Stimulated activated CD8-positive, alpha-beta memory T cell treated with anti-CD3 and anti-CD28 coated beads, Interleukin-15, amount 100 ng/mL, for 1 hour (primary cell): Measurements from ENCODE around the gene CTNNA3.

Experiments
- DNase-seq: peaks from one replicate; pipeline ENCODE4 v3.0.0-alpha.2; 2020; ENCODE audit warnings: low read depth

Gene CTNNA3

DNA sequence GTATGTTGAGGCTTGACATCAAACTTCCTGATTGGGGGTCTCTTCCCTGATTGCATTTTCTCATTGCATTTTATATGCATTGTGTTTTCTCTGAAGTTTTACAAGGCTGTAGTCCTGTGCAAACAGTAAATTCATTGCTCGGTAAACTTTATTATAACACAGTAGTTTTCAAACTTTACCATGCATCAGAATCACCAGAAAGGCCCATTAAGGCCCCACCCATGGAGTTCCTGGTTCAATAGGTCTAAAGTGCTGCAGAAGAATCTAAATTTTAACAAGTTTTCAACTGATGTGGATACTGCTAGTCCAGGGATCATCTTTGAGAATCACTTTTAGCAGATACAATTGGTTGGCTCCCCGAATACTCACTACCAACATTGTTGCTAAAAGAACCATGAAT is 1404.9 kb downstream of the CTNNA3 start:
- DNase-seq, result no peak

DNA sequence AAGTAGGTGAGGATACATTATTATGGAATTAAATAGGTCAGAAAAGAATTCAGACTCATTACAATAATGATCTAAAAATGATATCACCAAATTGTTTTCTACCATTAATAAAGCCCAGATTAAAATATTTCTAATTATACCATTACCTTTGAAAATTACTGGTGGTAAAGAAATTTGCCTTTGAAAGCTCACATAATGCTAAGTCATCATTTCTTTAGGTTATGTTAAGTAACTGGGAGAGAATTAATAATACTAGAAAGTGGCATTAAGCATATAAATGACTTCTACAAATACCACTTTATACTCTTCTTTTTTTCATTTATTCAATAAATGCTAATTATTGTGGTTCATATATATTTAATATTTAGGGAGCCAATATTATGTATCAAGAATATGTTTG is 1411.4 kb downstream of the CTNNA3 start:
- DNase-seq, result no peak

DNA sequence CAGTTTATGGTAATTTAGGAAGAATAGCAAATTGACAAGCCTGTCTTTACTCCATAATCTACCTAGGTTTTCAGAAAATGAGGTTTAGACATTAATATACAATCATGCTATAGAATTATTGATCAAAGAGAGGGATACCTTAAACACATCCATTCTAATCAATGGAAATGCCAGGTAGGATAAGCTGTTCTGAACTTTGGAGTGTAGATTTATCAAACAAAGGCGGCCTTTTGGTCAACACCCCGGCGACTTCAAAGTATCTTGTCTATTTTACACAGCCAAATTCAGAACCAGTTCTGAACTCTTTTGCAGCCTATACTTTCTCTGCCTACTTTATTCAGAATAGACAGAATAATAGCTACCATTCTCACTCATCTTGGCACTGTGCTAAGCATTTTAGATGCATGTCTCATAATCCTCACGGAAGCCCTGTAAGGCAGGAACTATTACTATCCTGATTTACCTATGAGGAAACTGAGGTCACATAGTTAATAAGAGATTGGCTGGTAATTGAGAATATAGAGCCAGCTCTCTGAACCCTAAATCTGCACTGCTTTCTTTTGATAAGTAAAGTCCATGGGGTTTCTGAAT is 1412.0 kb downstream of the CTNNA3 start:
- no peak for DNase-seq

DNA sequence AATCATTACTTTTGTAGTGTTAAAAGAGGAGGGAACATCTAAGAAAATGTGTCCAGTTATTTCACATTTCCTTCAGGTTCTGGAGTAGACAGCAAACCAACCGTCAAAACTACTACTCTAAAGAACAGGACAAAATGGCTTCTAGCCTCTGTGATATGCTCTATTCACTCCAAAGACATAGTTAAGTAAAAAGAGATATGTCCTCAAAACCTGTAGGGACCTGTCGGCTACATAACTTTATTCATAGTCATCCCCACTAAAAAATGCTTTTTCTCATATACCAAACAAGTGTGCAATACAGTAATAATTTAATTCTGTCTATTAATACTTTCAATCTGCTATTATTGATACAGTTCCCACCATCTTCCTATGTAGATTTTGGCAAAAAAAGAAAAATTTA is 1412.9 kb downstream of the CTNNA3 start:
- no peak for DNase-seq

DNA sequence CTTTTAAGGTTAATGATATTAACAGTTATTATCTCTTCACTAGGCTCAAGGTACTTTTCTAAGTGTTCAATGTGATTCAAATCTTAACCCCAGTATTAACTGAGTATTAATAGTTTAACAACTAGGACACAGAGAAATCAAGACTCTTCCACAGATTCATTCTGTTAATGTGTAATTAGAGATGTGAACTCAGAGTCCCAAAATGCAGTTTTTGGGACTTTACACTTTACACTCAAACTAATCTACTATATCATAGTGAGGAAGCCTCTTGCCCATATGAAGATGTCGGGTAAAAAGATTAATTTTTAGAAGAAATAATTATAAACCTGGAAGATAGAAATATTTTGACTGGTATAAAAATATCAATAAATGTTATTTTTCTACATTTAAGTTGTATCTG is 1414.7 kb downstream of the CTNNA3 start:
- no peak for DNase-seq

DNA sequence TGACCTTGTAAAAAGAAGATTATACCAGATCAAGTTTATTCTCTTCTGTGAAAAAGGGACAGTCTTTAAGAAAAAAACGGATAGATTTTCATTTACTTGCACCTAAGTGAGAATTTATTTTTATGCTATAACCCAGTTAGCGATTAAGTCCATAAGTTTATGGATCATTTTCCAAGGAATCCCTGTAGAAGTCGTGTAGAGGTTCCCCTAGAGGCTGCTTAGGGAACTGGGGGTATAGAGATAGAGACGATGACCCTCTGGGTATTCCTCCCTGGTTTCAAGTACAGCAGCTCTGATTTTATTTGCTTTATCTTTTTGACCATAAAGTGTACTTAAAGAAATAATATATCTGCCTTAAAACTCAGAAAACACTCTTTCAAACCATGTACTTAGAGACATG is 1418.5 kb downstream of the CTNNA3 start:
- no peak for DNase-seq

DNA sequence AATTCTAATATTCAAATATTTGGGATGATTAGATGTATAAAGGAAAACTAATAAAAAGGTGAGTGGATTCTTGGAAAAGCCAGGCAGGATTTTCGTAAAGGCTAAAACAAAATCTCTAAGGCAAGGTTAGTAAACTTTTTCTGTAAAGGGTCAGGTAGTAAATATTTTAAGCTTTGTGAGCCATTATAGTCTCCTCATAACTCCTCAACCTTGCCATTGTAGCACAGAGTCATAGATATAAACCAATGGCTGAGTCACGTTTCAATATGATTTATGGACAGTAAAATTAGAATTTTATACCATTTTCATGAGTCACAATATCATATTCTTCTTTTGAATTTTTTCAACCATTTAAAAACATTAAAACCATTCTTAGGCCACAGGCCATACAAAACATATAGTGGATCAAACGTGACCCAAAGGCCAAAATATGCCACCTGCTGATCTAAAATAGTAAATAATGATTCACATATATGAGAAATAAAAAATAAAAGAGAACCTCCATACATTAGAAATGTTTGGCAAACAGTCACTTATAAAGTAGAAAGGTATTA is 1422.0 kb downstream of the CTNNA3 start:
- DNase-seq, result no peak

DNA sequence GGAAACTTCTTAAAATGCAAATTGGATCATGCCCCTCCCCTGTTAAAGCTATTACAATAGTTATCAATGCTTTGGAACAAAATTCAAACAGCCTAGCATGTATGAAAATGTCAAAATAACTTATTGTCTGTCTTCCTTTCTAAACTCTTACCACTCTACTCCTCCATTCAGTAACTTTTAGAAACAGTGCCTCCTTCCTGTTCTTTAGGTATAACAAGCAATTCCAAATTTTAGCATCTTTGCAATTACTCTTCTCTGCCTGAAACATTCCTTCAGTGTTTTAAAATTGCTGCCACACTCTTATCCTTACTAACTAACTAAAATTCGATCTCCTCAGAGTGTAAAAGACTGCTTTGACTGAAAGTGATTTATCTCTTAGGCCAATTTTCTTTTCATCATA is 1430.6 kb downstream of the CTNNA3 start:
- no peak for DNase-seq

DNA sequence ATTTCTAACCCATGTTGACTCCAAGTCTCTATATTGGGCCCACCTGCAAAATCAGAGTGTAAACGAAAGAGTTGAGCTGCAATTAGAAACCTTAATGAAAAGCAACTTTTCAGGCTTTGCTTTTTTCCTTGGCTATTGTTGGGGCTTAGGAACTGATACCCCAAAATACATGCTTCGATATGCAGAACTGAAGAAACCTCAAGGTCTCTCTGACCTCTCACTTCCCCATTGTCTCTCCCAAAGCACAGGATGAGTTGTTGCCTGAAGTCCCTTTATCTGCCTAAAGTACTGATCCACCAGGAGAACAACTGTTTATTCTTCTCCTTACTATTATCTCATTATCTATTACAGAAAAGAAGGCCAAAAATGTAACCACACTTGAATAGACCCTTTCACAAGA is 1436.2 kb downstream of the CTNNA3 start:
- no peak for DNase-seq

DNA sequence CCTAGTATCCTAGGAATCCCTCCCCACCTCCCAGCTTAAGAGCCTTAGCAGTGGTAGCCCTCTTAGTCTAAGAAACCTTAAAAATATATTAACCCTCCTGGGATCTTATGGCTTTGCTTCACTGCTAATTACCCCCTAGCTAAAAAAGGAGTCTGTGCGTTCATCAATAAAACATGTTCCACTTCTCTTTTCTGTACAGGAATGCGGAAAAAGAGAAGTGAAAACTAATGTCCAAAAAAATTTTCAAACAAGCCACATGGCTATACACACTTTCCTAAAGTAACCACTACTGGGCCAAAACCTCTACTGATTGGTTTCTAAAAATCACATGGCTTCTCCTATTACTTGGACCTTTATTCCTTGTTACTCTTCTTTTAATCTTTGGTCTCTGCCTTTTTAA is 1437.3 kb downstream of the CTNNA3 start:
- no peak for DNase-seq

DNA sequence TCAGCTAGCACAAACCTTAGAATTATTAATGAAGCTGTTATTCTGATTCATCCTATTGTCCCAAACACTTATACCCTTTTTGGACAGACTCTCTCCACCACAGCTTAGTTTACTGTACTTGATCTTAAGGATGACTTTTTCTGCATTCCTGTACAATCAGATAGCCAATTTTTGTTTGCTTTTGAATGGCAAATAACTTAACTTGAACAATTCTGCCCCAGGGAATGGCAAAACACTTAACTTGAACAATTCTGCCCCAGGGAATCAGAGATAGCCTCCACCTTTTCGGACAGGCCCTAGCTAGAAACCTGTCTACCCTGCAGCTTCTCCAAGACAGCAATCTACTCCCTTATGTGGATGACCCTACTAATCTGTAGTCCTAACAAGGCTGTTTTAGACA is 1438.2 kb downstream of the CTNNA3 start:
- DNase-seq, result no peak

DNA sequence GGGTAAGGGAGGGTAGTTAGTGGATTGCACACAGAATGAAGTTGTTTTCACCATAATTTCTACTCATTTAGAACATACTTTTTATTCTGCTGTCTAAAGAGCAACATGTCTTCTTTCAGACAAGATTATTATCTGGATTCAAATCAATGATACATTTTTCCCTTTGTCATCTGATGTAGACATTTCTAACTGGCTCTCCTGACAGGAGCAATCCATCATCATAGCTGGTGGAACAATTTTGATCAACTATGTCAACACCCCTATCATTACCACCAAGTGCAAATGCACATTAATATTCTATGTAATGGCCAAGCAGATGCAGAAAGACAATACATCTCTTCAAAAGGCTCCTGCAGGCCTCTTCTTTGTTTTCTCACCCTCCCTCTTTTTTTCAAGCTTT is 1443.0 kb downstream of the CTNNA3 start:
- DNase-seq, result no peak

DNA sequence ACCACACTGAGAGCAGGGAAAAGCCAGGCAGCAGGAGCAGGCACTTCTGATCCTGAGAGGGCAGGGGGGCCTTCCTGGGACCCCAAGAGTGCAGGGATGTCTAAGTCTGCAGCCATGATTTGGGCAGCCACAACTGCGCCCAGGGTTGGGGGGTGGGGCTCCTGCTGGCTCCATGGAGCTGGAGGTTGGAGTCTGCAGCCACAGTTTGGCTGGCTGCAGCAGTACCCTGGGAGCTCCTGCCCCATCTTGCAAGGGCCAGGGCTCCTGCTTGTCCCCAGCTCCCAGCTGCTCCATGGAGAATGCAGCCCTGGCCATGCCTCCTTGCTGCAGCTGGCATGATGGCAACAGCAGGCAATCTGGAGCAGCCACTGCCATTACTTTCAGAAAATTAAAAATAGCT is 1449.8 kb downstream of the CTNNA3 start:
- DNase-seq, result no peak

DNA sequence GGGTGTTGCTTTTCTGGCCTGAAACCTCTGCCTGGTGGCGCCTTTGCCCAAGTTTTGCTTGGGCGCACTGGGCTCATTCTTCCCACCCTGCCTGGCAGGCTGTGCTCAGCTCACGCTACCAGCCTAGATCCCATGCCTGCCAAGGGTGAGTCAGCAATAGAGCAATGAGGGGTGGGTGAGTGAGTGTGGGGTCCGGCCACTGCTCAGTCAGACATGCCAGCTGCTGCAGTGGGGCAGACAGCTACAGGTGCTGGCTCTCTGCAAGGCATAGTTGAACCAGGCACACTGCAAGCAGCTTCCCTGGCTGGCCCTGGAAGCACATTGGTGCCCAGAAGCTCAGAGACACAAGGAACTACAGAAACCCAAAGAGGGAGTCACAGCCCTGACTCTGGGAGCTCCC is 1451.0 kb downstream of the CTNNA3 start:
- no peak for DNase-seq

DNA sequence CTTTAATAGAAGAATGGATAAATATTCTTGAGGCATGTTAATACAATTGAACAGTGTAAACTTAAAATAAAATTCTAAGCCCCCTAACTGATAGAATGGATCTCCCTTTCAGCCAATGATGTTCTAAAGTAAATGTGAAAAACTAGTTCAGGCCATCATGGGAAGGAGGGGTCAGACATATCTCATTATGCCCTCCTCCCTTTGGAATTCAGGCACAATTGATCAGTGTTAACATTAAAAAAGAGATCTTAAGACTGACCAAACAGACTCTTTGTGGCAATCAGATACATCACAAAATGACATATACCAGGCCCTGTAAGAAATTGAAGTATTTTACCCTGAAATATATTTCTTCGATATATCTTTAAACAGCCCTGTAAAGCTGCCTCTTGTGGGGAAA is 1453.1 kb downstream of the CTNNA3 start:
- DNase-seq, result no peak

DNA sequence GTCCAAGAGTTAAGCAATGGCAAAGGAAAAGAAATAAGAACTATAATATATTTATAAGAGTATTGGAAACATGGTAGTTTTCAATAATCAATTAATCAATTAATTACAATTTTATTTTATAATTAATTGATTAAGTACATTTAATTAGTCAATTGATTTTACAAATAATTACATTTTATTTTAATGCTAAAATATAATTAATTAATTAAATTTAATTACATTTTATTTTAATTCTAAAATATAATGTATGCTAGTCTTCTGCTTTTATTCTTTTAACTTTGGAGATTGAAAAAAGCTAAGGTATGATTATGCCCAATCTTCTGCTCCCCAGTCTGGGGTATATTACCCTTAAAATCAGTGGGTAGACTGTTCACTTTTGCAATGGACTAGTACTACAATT is 1456.9 kb downstream of the CTNNA3 start:
- DNase-seq, result no peak

DNA sequence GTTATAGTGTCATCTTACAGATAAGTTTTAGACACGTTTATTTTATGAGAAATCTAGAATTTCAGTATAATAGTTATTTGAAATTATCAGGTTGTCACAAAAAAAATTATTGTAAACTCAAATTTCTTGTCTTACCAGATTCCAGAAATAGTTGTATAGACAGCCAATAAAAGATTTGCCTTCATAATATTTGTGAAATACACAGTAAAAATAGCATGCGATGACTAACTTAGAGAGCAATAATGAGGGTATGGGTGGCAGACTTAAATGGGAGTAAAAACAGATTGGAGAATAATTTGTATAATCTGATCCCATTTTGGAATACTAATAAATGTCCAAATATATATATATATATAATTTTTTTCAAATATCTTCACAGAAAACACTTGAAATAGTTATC is 1457.7 kb downstream of the CTNNA3 start:
- no peak for DNase-seq

DNA sequence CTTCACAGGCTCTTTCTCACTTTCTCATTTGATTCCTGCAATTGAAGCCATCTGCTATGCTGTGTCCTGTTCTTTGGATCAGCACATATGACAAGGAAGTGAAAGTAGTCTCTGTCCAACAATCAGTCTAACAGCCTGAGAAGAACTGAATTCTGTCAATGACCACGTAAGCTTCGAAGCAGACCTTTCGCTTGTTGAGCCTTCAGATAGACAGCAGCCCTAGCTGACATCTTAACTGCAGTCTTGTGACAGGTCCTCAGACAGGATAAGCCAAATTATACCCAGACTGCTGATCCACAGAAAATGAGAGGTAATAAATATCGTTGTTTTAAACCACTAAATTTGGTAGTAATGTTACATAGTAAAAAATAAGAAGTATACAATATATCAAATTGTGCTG is 1461.1 kb downstream of the CTNNA3 start:
- DNase-seq, result no peak

DNA sequence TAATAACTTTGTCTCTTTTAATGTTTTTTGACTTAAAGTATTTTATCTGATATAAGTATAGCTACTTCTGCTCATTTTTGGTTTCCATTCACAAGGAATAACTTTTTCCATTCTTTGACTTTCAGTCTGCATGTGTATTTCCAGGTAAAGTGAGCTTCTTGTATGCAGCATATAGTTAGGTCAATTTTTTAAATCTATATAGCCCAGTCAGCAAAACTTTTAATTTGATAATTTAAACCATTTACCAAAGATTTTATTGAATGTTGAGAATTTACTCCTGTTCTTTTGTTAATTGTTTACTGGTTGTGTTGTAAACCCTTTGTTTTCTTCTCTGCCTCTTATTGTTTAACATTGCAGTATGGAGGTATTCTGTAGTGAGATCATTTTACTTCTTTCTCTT is 1467.1 kb downstream of the CTNNA3 start:
- no peak for DNase-seq

DNA sequence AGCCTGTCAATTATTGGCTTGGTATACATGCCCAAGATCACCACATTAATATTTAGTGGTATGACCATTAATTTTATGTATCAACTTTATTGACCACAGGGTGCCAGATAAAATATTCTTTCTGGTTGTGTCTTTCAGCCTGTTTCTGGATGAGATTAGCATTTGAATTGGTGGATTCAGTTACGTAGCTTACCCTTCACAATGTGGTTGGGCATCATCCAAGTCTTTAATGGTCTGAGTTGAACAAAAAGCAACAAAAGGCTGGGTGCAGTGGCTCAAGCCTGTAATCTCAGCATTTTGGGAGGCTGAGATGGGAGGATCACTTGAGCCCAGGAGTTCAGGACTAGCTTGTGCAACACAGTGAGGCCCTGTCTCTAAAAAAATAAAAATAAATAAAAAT is 1472.3 kb downstream of the CTNNA3 start:
- DNase-seq, result no peak

DNA sequence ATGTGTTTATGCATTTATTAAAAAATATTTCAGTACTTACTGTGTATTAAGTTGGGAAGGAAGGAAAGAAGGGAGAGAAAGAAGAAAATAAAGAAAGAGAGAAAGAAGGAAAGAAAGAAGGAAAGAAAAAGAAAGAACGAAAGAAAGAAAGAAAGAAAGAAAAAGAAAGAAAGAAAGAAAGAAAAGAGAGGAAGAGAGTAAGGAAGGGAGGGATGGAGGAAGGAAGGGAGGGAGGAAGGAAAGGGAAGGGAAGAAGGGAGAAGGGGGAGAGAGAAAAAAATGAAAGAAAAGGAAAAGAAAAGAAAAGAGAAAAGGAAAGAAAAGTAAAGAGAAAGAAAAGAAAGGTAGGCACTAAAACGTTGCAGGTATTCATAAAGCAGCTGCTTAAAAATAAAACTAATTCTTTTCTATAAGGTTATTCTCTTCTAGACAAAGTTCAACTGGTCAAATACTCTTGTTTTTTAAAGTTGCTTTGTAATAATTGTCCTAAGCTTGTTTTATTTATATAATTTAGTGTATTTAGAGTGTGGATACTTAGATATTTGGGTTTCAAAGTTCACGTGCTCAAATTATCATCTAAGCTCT is 1473.4 kb downstream of the CTNNA3 start:
- no peak for DNase-seq

DNA sequence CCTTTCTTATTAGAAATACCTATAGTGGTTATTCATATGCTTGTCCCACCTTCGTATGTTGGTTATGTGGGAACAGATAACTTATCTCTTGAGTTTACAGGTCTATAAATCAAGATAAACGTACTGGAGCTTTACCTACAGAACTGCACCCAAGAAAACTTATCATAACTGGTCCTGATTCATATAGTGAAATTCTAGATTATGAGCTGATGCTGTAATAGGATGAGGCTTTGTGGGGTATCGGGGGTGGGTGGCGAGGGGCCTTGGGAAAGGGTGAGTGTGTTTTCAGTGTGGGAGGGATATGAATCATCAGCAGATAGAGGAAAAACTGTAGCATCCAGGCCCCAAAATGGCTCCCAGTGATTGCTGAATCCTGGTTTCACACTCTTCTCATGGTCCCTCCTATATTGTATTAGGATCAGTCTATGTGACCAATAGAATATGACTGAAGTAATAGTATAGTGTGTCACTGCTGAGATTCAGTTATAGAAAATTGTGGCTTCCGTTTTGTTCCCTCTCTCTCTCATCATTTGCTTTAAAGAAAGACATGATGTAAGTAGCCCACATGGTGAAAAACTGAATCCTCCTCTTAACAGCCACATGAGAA is 1476.9 kb downstream of the CTNNA3 start:
- no peak for DNase-seq

DNA sequence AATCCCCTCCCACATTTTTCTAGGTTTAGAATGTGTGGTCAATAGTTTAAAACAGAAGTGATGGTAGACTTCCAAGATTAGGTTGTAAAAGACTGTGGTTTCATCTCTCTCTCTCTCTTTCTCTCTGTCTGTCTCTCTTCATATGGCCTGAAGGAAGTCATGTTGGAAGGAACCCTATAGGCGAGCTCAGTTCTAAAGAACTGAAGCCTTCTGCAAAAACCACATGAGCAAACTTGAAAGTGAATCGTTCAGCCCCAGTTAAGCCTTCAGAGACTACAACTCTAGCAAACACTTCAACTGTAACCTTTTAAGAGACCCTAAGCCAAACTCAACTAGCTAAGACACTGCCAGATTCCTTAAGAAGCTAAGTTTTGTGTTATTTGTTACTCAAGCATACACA is 1477.7 kb downstream of the CTNNA3 start:
- DNase-seq, result no peak

DNA sequence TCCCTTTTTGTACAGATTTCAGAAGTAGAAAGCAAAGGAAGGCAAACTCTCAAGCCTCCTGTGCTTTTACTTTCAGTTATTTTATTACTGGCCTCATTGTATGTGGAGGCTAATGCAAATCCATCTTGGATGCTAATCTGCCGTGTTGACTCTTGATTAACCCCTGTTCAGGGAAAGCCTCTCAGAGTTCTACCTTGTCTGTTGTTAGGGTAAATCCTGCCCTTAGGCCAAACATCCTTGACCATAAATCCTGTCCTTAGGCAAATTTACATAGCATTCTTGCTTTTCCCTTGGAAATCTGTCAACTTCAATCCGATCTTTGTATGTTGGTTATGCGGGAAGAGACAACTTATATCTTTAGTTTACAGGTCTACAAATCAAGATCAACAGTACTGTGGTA is 1480.1 kb downstream of the CTNNA3 start:
- DNase-seq, result no peak
